HG03159 (cell line): ENCODE data around the gene CSRNP3.

Experiments used
- ATAC-seq: cut with Tn5 transposase; IDR thresholded peaks from one replicate; pipeline ENCODE4 v1.9.1; 2021; ENCODE audit warnings: mild to moderate bottlenecking, moderate library complexity; ENCODE audit not compliant: unreplicated experiment

The CSRNP3 gene

GRCh38 chr2:165536851-165537499, 67.5 kb downstream of the CSRNP3 start:
- ATAC-seq, result no peak

- no peak for ATAC-seq
These were observed 70.5 kb downstream of the CSRNP3 start for GRCh38 chr2:165539985-165540384.

- peak; percentile 96 for ATAC-seq
These were observed 75.4 kb downstream of the CSRNP3 start for GRCh38 chr2:165544897-165545296.

GRCh38 chr2:165547900-165548299, 78.4 kb downstream of the CSRNP3 start:
- no peak for ATAC-seq

- ATAC-seq, result no peak
These were observed 80.1 kb downstream of the CSRNP3 start for GRCh38 chr2:165549619-165550018.

- no peak for ATAC-seq
These were observed 89.3 kb downstream of the CSRNP3 start for GRCh38 chr2:165558832-165559231.

- ATAC-seq, result no peak
These were observed 91.0 kb downstream of the CSRNP3 start for GRCh38 chr2:165560377-165560988.

- no peak for ATAC-seq
These were observed 92.0 kb downstream of the CSRNP3 start for GRCh38 chr2:165561516-165561915.

- ATAC-seq, result no peak
These were observed 92.7 kb downstream of the CSRNP3 start for GRCh38 chr2:165562233-165562632.

GRCh38 chr2:165563468-165564225, 94.1 kb downstream of the CSRNP3 start:
- ATAC-seq, result no peak

- ATAC-seq, result no peak
These were observed 96.5 kb downstream of the CSRNP3 start for GRCh38 chr2:165566008-165566407.

GRCh38 chr2:165567273-165567672, 97.8 kb downstream of the CSRNP3 start:
- ATAC-seq, result no peak

GRCh38 chr2:165568361-165568760, 98.9 kb downstream of the CSRNP3 start:
- ATAC-seq, result no peak

GRCh38 chr2:165571477-165571876, 102.0 kb downstream of the CSRNP3 start:
- no peak for ATAC-seq

- no peak for ATAC-seq
These were observed 102.7 kb downstream of the CSRNP3 start for GRCh38 chr2:165572151-165572550.

- no peak for ATAC-seq
These were observed 104.3 kb downstream of the CSRNP3 start for GRCh38 chr2:165573534-165574461.

GRCh38 chr2:165575044-165575615, 105.6 kb downstream of the CSRNP3 start:
- ATAC-seq, result no peak

- ATAC-seq, result no peak
These were observed 107.1 kb downstream of the CSRNP3 start for GRCh38 chr2:165576409-165577154.

- ATAC-seq, result no peak
These were observed 112.9 kb downstream of the CSRNP3 start for GRCh38 chr2:165582409-165582808.
